ENCODE results near the gene BFSP1. TPM values are rescaled to one million over a fixed set of nuclear protein-coding genes. Genes with fewer than 3 reads are reported as not detected.

The BFSP1 gene
- total RNA-seq, 1 experiment from 2014 or later = 0.94 TPM

- no TSS peak for BruUV-seq (replicated peaks)
- H3K36me3 Mint-ChIP-seq (ENCODE audit: insufficient read depth, unreplicated experiment) = no peaks in the 10 kb centered on the region
- H3K9me3 Mint-ChIP-seq (ENCODE audit: low read depth, unreplicated experiment) = no peaks in the 10 kb centered on the region
- TF ChIP-seq CTCF (IDR thresholded peaks at IDR 0.05; ENCODE audit: unreplicated experiment) = no peak
- intact Hi-C loops (cut with micrococcal nuclease; ENCODE audit: unreplicated experiment) = no loop called here
- no peaks in the 10 kb centered on the region for H3K27me3 Mint-ChIP-seq (ENCODE audit: unreplicated experiment)
- no peaks in the 10 kb centered on the region for H3K4me1 Mint-ChIP-seq (ENCODE audit: low read depth, unreplicated experiment)
- no peak for DNase-seq
- no peak overlapping the region for H3K4me3 Mint-ChIP-seq (ENCODE audit: low read depth, unreplicated experiment)
- CTCF ChIA-PET = no interaction called here
- H3K27ac Mint-ChIP-seq (ENCODE audit: unreplicated experiment) = no peak overlapping the region
Measured at GRCh38 chr20:17452441-17452840, 78.7 kb downstream of the BFSP1 start.

GRCh38 chr20:17449031-17449430 lies 82.1 kb downstream of the BFSP1 start:
- H3K27ac Mint-ChIP-seq (ENCODE audit: unreplicated experiment) = no peak overlapping the region
- no peaks in the 10 kb centered on the region for H3K9me3 Mint-ChIP-seq (ENCODE audit: low read depth, unreplicated experiment)
- intact Hi-C loops (cut with micrococcal nuclease; ENCODE audit: unreplicated experiment) = no loop called here
- TF ChIP-seq CTCF (IDR thresholded peaks at IDR 0.05; ENCODE audit: unreplicated experiment) = no peak
- CTCF ChIA-PET = no interaction called here
- no TSS peak for BruUV-seq (replicated peaks)
- DNase-seq = no peak
- H3K36me3 Mint-ChIP-seq (ENCODE audit: insufficient read depth, unreplicated experiment) = no peaks in the 10 kb centered on the region
- H3K4me1 Mint-ChIP-seq (ENCODE audit: low read depth, unreplicated experiment) = no peaks in the 10 kb centered on the region
- H3K27me3 Mint-ChIP-seq (ENCODE audit: unreplicated experiment) = no peaks in the 10 kb centered on the region
- no peak overlapping the region for H3K4me3 Mint-ChIP-seq (ENCODE audit: low read depth, unreplicated experiment)

- Mint-ChIP-seq H3K4me1 (ENCODE audit: low read depth, unreplicated experiment) (no peaks in the 10 kb centered on the region), H3K36me3 (ENCODE audit: insufficient read depth, unreplicated experiment) (no peaks in the 10 kb centered on the region), H3K4me3 (ENCODE audit: low read depth, unreplicated experiment) (no peak overlapping the region), H3K27ac (ENCODE audit: unreplicated experiment) (no peak overlapping the region), H3K27me3 (ENCODE audit: unreplicated experiment) (no peaks in the 10 kb centered on the region), H3K9me3 (ENCODE audit: low read depth, unreplicated experiment) (no peaks in the 10 kb centered on the region)
- intact Hi-C loops (cut with micrococcal nuclease; ENCODE audit: unreplicated experiment) = no loop called here
- CTCF ChIA-PET = no interaction called here
- TF ChIP-seq CTCF (IDR thresholded peaks at IDR 0.05; ENCODE audit: unreplicated experiment) = no peak
- no TSS peak for BruUV-seq (replicated peaks)
- no peak for DNase-seq
Measured at GRCh38 chr20:17448071-17448470, 83.1 kb downstream of the BFSP1 start.

GRCh38 chr20:17446171-17446570 lies 85.0 kb downstream of the BFSP1 start:
- CTCF ChIA-PET = no interaction called here
- intact Hi-C loops (cut with micrococcal nuclease; ENCODE audit: unreplicated experiment) = no loop called here
- BruUV-seq (replicated peaks) = no TSS peak
- TF ChIP-seq CTCF (IDR thresholded peaks at IDR 0.05; ENCODE audit: unreplicated experiment) = no peak
- H3K4me3 Mint-ChIP-seq (ENCODE audit: low read depth, unreplicated experiment) = no peak overlapping the region
- H3K4me1 Mint-ChIP-seq (ENCODE audit: low read depth, unreplicated experiment) = no peaks in the 10 kb centered on the region
- no peaks in the 10 kb centered on the region for H3K9me3 Mint-ChIP-seq (ENCODE audit: low read depth, unreplicated experiment)
- no peak for DNase-seq
- no peak overlapping the region for H3K27ac Mint-ChIP-seq (ENCODE audit: unreplicated experiment)
- H3K27me3 Mint-ChIP-seq (ENCODE audit: unreplicated experiment) = peaks cover 7% of the 10 kb centered on the region
- no peaks in the 10 kb centered on the region for H3K36me3 Mint-ChIP-seq (ENCODE audit: insufficient read depth, unreplicated experiment)

GRCh38 chr20:17445543-17445942 lies 85.6 kb downstream of the BFSP1 start:
- no peaks in the 10 kb centered on the region for H3K36me3 Mint-ChIP-seq (ENCODE audit: insufficient read depth, unreplicated experiment)
- TF ChIP-seq CTCF (IDR thresholded peaks at IDR 0.05; ENCODE audit: unreplicated experiment) = no peak
- H3K9me3 Mint-ChIP-seq (ENCODE audit: low read depth, unreplicated experiment) = no peaks in the 10 kb centered on the region
- H3K4me1 Mint-ChIP-seq (ENCODE audit: low read depth, unreplicated experiment) = no peaks in the 10 kb centered on the region
- DNase-seq = no peak
- CTCF ChIA-PET = no interaction called here
- intact Hi-C loops (cut with micrococcal nuclease; ENCODE audit: unreplicated experiment) = no loop called here
- BruUV-seq (replicated peaks) = no TSS peak
- no peak overlapping the region for H3K4me3 Mint-ChIP-seq (ENCODE audit: low read depth, unreplicated experiment)
- peaks cover 11% of the 10 kb centered on the region for H3K27me3 Mint-ChIP-seq (ENCODE audit: unreplicated experiment)
- H3K27ac Mint-ChIP-seq (ENCODE audit: unreplicated experiment) = no peak overlapping the region
